GM18502 (cell line): Measurements from ENCODE around the gene POLR3E.

ENCODE experiments used
- ATAC-seq: cut with Tn5 transposase; IDR thresholded peaks from one replicate; pipeline ENCODE4 v1.9.1; 2021; ENCODE audit warnings: mild to moderate bottlenecking; ENCODE audit not compliant: unreplicated experiment, poor library complexity

The POLR3E gene, protein sequence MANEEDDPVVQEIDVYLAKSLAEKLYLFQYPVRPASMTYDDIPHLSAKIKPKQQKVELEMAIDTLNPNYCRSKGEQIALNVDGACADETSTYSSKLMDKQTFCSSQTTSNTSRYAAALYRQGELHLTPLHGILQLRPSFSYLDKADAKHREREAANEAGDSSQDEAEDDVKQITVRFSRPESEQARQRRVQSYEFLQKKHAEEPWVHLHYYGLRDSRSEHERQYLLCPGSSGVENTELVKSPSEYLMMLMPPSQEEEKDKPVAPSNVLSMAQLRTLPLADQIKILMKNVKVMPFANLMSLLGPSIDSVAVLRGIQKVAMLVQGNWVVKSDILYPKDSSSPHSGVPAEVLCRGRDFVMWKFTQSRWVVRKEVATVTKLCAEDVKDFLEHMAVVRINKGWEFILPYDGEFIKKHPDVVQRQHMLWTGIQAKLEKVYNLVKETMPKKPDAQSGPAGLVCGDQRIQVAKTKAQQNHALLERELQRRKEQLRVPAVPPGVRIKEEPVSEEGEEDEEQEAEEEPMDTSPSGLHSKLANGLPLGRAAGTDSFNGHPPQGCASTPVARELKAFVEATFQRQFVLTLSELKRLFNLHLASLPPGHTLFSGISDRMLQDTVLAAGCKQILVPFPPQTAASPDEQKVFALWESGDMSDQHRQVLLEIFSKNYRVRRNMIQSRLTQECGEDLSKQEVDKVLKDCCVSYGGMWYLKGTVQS

DNA sequence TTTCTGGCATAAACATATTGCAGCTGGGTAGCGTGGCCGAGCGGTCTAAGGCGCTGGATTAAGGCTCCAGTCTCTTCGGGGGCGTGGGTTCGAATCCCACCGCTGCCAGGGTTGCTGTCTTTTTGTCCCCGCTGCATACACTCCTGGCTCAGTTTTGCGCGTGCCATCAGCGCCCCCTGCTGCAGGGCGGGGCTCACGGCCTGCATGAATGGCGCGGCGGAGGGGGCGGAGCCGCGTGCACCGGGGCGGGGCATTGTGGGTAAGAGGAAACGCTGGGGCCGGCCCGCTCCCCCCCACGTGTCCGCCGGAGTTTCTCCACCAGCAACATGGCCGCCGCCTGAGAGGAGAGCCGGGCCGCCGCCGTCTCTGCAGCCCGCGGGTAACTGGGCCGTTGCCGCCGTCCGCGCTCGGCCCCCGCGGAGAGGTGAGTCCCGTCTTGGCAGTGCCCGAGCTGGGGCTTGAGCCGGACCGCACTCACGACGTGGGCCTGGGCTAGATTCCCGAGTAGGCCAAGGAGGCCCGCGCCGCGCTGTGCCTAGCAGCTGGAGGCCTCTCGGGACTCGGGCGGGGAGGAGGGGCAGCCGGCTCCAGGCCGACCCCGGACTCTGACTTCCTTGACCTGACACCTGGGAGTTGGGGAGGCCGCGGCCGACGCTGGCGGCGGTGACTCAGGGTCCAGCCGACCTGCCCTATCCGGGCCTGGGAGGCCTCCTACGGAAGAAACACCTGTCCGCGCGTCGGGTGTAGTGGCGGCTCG, at the start of gene POLR3E:
Gene POLR3E (plus strand): TSS at position 296 of the 757 bp plus-strand sequence. CDS start 5,560 bp downstream, outside the sequence.
- peak; percentile 83 for ATAC-seq

DNA sequence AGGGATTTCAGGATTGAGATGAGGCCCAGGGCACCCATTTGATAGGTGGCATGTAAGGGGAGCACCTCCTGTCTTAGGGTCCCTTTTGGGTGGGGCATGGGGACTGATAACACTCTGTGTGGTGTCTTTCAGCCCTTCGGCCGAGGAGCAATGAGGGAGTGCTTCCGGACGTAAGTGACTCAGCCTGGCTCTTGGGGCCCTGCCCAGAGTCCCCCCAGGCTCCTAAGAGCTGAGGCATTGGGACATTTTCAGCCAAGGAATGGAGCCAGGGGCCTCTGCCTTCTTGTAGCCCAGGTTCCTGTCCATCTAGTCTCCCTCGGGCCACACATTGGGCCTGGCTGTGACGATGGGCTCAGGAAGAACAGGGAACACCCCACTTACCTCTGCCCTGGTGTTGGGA, 46.7 kb upstream of the POLR3E start:
- no peak for ATAC-seq

DNA sequence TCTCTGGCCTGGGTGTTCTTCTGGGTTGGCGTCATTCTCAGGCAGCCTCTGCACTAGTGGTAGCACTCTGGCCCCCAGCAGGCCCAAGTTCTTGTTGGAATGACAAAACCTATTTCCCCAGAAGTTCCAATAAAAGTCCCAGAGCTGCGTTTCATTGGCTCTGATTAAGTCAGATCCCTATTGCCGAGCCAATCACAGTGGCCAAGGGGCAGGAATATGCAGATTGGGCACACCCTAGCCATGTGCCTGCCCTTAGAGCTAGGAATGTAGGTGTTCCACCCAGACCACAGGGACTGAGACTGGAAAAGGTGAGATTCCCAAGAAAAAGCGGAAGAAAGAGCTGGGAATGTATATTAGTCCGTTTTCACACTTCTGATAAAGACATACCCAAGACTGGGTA, 44.9 kb upstream of the POLR3E start:
- ATAC-seq, result no peak

DNA sequence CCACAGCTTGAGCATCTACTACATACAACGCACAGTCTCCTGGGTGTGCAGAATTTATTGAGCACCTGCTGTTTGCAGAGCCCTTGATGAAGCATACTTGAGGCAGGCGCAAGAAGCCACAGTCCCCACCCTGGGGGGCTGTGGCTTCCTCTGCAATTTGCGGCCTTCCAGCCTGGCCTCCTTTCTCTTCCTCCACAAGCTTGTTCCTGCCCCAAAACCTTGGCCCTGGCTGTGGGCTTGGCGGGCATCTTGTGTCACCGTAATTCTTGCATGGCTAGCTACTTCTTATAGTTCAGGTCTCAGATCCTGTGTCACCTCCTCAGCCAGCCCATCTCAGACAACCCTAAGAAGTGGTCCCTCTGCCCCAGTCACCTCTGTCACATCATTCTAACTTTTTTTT, 43.9 kb upstream of the POLR3E start:
- ATAC-seq, result no peak

DNA sequence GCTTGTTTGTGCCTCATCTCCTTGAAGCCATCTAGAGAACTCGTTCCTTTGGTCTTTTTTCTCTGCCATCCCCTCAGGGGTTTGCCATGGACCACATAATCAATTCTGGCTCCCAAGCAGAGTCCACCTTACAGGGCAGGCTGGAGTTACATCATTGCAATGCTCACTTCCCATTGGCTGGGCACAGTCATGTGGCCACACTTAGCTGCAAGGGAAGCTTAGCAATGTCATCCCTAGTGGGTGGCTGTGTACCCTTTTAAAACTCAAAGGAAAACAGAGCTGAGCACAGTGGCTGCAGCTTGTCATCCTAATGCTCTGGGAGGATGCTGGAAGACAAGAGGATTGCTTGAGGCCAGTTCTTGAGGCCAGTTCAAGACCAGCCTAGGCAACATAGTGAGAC, 41.9 kb upstream of the POLR3E start:
- ATAC-seq, result no peak

DNA sequence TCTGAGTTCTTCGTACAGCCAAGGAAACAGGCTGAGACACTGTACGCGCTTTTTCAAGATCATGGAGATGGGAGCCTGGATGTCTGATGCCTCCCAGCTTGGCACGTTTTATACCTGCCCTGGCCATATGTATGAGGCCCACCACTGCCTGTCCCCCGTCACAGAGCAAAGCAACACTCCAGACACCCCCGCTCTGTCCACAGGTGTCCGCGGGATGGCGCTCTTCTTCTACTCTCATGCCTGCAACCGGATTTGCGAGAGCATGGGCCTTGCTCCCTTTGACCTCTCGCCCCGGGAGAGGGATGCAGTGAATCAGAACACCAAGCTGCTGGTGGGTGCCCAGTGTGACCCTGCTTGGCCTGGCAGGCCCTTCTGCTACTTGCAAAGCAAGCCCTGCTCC, 39.8 kb upstream of the POLR3E start:
- ATAC-seq, result no peak

DNA sequence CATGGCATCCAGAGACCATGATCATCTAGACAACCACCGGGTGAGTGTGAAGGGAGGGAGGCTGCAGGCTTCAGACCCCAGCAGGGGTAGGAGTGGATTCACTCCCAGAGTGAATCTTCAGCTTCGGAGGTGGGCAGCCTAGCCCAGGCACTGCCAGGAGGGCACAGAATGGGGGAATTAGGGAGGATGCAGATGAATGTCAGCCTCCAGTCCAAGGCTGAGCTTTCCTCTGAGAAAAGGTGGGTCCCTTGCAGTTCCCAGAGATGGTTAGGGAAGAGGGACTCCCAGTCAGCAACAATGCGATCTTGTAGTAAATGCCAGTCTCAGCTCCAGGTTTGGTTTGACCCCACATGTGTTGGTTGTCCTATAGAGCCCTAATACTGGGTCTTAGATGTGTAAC, 36.7 kb upstream of the POLR3E start:
- ATAC-seq, result no peak

DNA sequence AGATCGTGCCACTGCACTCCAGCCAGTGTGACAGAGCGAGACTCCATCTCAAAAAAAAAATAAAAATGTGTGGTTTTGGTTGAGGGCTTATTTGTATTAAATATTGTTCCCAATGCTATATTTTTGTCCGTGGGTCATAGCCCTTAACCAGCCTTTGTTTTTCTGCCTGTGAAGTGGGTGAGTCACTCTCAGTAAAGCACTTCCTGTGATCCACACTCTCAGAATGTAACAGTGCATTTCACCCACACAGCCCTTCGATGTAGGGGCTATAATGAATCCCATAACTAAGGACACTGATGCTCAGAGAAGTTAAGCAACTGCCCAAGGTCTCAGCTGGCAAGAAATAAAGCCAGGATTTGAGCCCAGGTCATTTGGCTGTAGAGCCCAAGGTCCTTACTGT, 34.7 kb upstream of the POLR3E start:
- no peak for ATAC-seq

DNA sequence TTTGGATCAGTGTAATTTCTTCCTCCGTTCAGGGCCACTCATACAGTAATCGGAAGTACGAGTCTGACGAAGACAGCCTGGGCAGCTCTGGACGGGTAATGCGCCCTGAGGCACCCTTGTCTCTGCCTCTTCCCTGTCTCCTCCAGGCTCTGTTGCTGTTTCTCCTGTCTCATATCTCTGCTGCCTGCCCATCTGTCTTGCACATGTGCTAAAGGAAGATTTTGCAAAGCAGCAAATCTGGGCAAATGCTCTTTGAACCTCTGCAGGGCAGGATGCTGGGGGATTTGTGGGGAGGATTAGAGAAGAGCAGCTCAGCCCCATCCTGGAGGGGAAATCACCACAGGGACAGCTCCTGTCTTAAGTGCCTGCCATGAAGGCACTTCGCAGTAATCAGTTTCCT, 32.4 kb upstream of the POLR3E start:
- ATAC-seq, result no peak

DNA sequence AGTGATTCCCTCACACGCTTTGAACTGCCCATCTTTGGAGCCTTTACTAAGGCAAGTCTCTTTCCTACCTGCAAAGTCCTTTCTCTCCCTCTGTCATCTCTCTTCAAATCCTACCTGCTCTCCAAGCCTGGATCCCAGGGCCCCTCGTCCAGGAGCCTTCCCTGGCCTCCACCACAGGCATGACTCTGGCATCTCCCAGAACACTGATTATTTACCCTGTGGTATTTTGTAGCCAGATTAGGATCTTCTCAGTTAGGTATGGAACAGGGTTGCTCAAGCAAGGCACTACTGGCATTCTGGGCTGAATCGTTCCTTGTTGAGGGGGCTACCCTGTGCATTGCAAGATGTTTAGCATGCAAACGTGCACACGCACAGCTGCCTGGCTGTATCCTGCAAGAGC, 31.9 kb upstream of the POLR3E start:
- no peak for ATAC-seq

DNA sequence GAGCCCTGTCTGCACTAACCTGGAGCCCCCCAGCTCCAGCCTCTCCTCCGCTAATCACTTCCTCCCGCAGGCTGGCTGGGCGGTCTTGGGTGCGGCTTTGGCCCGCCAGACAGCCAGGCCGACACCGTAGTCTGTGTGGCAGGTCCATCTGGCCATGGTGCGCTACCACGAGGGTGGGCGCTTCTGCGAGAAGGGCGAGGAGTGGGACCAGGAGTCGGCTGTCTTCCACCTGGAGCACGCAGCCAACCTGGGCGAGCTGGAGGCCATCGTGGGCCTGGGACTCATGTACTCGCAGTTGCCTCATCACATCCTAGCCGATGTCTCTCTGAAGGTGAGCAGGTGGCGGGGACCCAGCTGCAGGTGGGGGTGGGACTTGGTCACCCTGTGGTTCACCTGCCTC, 30.7 kb upstream of the POLR3E start:
- no peak for ATAC-seq

DNA sequence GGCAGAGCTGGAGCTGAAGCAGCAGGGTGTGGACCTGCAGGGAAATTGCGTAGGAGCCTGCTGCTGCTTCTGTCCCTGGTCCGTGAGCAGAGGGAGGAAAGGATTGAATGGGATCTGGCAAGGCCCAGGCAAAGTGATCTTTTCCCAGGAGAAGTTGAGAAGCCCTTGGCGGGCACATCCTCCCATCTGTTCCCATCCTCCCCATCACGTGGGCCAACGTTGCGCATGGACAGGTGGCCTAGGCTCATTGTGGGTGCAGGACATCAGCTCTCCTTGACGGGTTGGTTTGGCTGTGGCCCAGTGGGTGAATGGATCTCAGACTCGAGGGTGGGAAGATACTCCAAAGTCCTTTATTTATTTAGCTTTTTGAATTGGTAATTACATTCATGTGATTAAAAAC, 29.4 kb upstream of the POLR3E start:
- ATAC-seq, result no peak

DNA sequence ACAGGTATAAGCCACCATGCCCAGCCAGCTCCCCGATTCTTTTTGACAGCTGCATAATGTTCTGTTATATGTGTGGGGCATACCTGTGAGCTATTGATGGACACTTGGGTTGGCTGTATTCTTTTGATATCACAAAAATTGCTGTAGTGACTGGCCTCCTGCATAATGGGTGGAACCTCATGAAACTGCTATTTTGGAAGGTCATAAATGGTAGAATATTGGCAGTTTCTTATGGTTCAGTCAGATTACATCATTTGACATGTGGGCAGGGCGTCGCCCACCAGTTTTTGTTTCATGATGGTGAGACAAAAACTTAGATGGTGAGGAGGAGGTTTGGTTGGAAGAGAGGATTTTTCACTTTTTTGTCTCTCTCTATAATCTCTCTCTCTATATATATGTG, 26.7 kb upstream of the POLR3E start:
- no peak for ATAC-seq

DNA sequence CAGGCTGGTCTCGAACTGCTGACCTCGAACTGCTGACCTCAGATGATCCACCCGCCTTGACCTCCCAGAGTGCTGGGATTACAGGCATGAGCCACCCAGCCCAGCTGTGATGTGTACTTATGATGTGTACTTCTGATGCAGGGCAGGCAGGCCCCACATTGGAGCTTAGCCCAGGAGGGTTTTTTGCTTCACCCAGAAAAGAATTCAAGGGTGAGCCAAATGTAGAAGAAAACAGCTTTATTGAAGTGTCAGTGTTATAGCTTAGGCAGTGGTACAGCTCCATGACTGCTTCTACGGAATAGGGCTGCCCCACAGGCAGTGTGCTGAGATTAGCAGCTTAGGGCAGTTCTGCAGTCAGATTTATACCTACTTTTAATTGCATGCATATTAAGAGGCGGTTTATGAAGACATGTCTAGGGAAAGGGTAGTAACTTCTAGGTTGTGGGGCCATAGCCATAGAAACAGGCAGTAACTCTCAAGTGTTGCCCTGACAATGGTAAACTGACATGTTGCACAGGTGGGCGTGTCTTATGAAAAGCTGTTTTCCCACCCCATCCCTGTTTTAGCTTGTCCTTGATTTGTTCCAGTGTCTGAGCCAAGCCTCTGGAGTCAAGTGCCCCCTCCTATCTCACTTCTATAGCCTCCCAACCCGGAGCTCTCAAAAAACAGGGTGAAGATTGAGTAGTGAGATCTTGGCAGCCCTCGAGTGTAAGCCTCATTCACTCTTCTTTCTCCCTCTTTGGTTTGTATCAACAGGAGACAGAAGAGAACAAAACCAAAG, 24.1 kb upstream of the POLR3E start:
- no peak for ATAC-seq

DNA sequence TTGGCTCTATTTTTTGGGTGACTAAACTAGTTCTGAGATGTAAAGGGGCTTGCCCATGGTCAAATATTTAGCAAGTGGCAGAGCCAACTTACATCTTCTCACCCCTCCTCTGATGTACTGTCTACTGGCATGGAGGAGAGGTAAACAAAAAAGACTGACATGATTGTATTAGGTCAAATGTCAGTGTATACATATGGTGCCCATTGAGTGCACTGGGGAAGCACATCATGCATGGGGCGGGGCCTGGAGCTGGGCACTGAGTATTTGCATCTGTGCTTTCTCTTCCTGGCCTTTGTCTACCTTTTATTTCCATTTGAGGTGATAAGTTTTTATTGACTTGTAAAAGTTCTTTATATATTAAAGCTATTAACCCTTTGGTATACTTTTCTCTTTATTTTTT, 22.3 kb upstream of the POLR3E start:
- ATAC-seq, result no peak

DNA sequence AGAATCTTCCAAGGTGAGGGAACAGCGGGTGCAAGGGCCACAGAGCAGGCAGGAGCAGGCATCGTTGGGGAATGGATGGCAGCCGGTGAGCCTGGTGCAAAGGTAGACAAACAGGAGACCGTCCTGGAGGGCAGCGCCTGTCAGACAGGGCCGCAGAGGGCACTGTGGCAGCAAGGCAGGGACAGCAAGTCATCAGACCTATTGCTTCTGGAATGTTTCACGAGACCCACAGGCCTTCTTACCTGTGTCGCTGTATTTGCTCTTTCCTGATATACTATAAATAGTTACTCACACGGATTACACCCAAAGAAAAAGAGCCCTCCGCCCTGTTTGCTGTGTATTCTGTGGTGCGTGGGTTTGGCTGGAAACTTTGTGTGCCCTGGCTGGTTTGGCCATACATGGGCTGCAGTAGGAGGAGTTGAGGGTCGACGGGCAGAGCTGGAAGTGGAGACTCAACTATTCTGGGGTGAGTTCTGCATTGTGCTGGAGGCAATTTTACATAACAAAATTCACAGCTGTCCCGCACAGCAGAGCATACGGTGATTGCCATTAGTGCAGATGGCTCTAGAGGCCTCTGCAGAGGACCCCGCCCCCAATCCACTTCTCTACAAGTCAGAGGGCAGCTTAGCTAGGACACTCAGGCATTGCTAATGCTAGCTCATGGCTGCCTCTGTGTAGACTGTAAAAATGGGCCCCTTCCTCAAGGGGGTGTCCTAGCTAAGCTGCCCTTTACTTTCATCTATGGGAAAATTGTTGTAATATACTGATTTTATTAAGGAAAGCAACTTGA, 18.6 kb upstream of the POLR3E start:
- no peak for ATAC-seq

DNA sequence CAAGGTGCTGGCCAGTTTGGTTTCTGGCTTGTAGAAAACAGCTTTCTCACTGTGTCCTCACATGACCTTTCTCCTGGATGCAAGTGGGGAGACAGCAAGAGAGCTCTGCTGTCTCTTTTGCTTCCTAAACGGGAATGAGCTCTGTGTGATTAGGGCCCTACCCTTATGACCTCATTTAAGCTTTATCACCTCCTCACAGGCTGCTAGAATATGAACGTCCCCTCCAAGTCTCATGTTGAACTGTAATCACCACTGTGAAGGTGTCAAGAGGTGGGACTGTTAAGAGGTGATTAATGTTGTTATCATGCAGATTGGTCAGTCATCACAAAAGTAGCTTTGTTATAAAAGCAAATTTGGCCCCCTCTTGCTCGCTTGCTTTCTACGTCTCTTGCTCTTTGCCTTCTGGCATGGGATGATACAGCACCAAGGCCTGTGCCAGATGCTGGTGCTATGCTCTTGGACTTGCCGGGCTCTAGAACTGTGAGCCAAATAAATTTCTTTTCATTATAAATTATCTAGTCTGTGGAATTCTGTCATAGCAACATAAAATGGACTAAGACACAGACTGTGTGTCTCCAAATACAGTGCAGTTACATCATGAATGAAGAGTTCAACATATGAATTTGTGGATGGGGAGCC, 14.8 kb upstream of the POLR3E start:
- no peak for ATAC-seq

DNA sequence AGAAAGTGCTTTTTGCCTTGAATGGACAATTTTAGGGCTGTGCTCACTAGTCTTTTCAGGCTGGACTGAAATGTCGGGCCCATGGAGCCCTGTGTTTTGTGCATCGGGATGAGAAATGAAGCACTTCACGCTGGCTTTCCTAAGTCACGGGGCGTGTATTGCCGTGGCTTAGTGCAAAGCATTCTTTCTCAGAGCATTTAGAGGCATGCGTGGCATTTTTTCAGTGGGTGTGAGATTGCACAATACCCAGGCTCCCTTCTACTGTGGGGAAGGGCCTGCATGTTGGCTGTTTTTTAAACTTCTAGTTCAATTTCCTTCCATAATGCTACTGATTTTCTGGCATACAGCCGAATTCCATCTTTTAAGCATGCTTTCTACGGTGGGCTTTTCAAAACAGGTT, 12.6 kb upstream of the POLR3E start:
- ATAC-seq, result no peak

DNA sequence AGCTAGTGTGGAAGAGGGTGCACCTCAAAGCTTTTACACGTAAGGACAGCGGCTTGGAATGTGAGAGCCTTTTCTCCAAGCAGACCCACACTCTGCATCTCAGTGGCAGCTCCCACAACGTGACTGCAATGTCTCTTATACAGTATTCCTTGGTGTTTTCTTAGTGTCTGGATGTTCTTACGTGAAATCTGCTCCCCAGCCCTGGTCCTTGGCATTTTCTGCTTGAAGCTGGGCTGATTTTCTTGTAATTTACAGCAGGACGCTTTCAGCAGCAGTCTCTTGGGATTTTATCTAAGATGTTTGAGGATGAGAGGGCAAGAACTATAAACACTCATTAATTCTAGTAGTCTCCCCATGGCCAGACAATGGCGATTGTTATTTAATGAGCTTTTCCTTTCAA, 12.1 kb upstream of the POLR3E start:
- no peak for ATAC-seq
